AG10803 (cell line): ENCODE data around the gene TMCO1.

Experiments used
- DNase-seq: peaks from one replicate; pipeline ENCODE4 v3.0.0; 2010; ENCODE audit warnings: low read depth
- H3K4me3 ChIP-seq: 2 replicates; pipeline ENCODE4 v1.5.1; 2011; ENCODE audit warnings: mild to moderate bottlenecking, low read length, control low read depth
- TF ChIP-seq, protein P1 (sequence below): conservative IDR thresholded peaks from 2 replicates; pipeline ENCODE4 v1.5.1; 2011; ENCODE audit warnings: mild to moderate bottlenecking, low read length, control low read depth, inconsistent platforms

TMCO1 gene

GRCh38 chr1:165697491-165697880 is 71.2 kb downstream of the TMCO1 start:
- peak; percentile 24 for DNase-seq
- H3K4me3 ChIP-seq = peak overlapping the region; percentile 98
- TF ChIP-seq, protein P1, sequence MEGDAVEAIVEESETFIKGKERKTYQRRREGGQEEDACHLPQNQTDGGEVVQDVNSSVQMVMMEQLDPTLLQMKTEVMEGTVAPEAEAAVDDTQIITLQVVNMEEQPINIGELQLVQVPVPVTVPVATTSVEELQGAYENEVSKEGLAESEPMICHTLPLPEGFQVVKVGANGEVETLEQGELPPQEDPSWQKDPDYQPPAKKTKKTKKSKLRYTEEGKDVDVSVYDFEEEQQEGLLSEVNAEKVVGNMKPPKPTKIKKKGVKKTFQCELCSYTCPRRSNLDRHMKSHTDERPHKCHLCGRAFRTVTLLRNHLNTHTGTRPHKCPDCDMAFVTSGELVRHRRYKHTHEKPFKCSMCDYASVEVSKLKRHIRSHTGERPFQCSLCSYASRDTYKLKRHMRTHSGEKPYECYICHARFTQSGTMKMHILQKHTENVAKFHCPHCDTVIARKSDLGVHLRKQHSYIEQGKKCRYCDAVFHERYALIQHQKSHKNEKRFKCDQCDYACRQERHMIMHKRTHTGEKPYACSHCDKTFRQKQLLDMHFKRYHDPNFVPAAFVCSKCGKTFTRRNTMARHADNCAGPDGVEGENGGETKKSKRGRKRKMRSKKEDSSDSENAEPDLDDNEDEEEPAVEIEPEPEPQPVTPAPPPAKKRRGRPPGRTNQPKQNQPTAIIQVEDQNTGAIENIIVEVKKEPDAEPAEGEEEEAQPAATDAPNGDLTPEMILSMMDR = no peak

DNA sequence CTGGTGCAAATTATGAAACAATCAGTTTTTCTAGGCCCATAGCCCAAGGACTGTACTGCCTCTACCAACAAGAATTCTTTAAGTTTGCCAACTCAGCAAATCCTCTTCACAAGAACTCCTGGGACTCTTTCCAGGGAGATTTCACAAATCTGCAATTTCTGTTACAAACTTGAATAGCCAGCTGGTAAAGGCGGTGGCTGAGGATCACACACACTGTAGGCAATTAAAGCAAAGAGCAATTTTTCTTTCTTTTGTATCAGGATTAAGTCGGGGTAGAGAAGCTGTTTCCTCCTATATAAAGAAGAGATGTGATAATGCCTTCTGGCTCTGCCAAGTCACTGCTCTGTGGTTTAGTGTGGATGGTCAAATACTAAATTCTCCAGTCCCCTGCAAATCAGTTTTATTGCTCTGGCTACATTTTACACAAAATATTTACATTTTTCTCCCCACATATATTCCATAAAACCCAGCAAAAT is 72.0 kb downstream of the TMCO1 start:
- TF ChIP-seq, protein P1 = no peak
- H3K4me3 ChIP-seq = peak overlapping the region; percentile 98
- DNase-seq = peak; percentile 99

DNA sequence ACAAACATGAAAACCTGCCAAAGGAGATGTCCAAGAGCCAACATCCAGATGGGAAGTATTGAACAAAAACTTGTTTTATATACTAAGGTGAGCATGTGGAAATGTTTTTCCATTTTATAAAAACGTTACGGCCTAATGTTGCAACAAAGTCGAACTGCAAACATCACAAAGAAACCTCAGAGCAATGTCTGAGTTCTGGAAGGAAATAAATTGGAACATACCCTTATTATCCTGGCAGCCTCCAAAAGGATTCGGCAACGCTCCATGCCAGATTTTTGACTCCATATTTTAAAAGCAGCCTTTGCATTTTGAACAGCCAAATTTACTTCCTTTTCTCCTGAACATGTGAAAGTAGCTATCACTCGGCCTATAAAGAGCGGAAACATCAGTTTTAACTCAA is 73.6 kb downstream of the TMCO1 start:
- TF ChIP-seq, protein P1 = no peak
- DNase-seq = peak; percentile 65

DNA sequence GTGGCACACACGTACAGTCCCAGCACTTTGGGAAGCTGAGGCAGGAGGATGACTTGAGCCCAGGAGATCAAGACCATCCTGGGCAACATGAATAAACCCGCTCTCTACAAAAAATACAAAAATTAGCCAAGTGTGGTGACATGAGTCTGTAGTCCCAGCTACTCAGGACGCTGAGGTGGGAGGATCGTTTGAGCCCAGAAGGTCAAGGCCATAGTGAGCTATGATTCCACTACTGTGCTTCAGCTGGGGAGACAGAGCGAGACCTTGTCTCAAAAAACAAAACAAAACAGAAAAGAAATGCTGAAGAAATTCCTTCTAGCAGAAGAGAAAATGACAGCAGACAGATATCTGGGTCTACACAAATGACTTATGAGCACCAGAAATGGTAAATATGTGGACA is 80.6 kb downstream of the TMCO1 start:
- H3K4me3 ChIP-seq = no peak overlapping the region
- TF ChIP-seq, protein P1 = no peak
- DNase-seq = no peak

More for the DNA sequence above, 73.6 kb downstream of the TMCO1 start:
- no peak overlapping the region for H3K4me3 ChIP-seq

GRCh38 chr1:165686971-165687433 is 81.7 kb downstream of the TMCO1 start:
- no peak overlapping the region for H3K4me3 ChIP-seq
- TF ChIP-seq, protein P1 = no peak
- DNase-seq = no peak

- TF ChIP-seq, protein P1 = no peak
- H3K4me3 ChIP-seq = no peak overlapping the region
- DNase-seq = no peak
These were observed 82.3 kb downstream of the TMCO1 start for GRCh38 chr1:165686121-165686970.
